ENCODE data around the gene EIF3L. TPM values are rescaled to one million over a fixed set of nuclear protein-coding genes. Genes with fewer than 3 reads are reported as not detected.
A peak's percentile ranks its signal among the peaks of the same experiment; 100 is the strongest.

EIF3L gene
- total and polyA plus RNA-seq, 2 of the 8 experiments (the other 6 are each of a cell fraction or from before 2014, with no cell fraction given): 639 to 886 TPM

DNA sequence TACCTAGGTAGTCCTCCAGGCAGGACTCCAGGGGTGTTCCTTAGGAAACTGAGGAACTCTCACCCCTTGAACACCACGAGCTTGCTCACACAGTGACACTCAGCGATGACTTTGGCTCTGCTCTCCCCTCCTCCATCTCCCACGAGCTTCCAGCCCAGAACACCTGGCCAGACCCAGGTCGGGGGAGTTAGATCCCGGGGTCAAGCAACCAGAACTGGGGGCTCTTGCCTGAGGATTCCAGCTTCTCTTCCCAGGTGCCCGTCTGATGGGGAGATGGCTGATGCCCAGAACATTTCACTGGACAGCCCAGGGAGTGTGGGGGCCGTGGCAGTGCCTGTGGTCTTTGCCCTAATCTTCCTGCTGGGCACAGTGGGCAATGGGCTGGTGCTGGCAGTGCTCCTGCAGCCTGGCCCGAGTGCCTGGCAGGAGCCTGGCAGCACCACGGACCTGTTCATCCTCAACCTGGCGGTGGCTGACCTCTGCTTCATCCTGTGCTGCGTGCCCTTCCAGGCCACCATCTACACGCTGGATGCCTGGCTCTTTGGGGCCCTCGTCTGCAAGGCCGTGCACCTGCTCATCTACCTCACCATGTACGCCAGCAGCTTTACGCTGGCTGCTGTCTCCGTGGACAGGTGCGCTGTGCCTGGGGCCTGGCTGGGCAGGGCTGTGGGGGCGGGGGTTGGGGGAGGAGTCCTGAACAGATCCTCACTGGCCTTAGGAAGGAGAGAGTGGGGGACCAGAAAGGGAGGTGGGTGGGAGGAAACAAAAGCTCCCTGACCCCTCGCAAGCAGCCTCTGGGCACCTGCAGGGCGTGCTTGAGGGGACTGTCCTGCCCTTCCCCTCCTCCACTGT is 25.9 kb upstream of the EIF3L start, which contains the start of gene GALR3:
GALR3 (plus strand) TSS at position 249 of the 852 bp plus-strand sequence; CDS start at position 274, 25 bp downstream.
- Histone ChIP-seq H2BK5ac (ENCODE audit: low read depth, low read length) (peak within 1 kb of the TSS; percentile 61; the same call in 1 of the 2 replicates), H3K27ac (ENCODE audit: low read depth, low read length) (no peak within 1 kb of the TSS), H4K5ac (ENCODE audit: insufficient read length, low read depth, low read length) (peak within 1 kb of the TSS; percentile 33), H2AFZ (ENCODE audit: low read length) (0 out of 2 replicates have a peak within 1 kb of the TSS, but pooled peaks have one; percentile 17), H3K18ac (ENCODE audit: extremely low read depth, low read length) (peak within 1 kb of the TSS; percentile 62), H3K9ac (replicated peaks in 1 of 4; ENCODE audit: extremely low read depth in 1 of 4, low read depth in 3 of 4, low read length in 3 of 4) (no peak within 1 kb of the TSS; a peak in 1 of 7 replicates), H3K4ac (replicated peaks; ENCODE audit: insufficient read length, low read depth, low read length) (peak within 1 kb of the TSS; percentile 99), H3K36me3 (ENCODE audit: control insufficient read depth in 2 of 4, insufficient read depth in 4 of 4, low read length in 3 of 4) (no peaks in the 10 kb centered on the region), H3K23me2 (ENCODE audit: low read depth, low read length) (peaks cover 17% of the 10 kb centered on the region), H2BK120ac (replicated peaks; ENCODE audit: low read depth, low read length) (no peak within 1 kb of the TSS), H3K27me3 (replicated peaks in 1 of 4; ENCODE audit: control insufficient read depth in 3 of 4, extremely low read depth in 1 of 4, insufficient read depth in 3 of 4, low read length in 3 of 4) (peaks cover 8 to 44% (median 41%) of the 10 kb centered on the region in 4 experiments), H2BK20ac (ENCODE audit: low read length) (peak within 1 kb of the TSS; percentile 86; the same call in 1 of the 2 replicates), H3K79me2 (ENCODE audit: control insufficient read depth in 1 of 2, insufficient read depth in 2 of 2, low read length in 2 of 2) (no peaks in the 10 kb centered on the region), H3K79me1 (ENCODE audit: low read depth, low read length) (no peaks in the 10 kb centered on the region), H2BK12ac (ENCODE audit: low read depth, low read length) (peak within 1 kb of the TSS; percentile 97; the same call in 1 of the 2 replicates), H3K56ac (replicated peaks; ENCODE audit: insufficient read length, low read depth, low read length) (no peak within 1 kb of the TSS), H2AK5ac (ENCODE audit: low read depth, low read length) (peak within 1 kb of the TSS; percentile 68; the same call in 1 of the 2 replicates), H3K4me1 (replicated peaks in 1 of 4; ENCODE audit: control insufficient read depth in 3 of 4, insufficient read depth in 4 of 4, low read length in 3 of 4) (peaks cover 5 to 35% (median 23%) of the 10 kb centered on the region in 4 experiments), H3K9me3 (ENCODE audit: insufficient read depth in 2 of 2, low read depth in 1 of 2, low read length in 1 of 2) (no peaks in the 10 kb centered on the region), H4K8ac (ENCODE audit: extremely low read depth, insufficient read depth, low read length) (peak within 1 kb of the TSS; percentile 62), H3K23ac (ENCODE audit: insufficient read length) (no peak within 1 kb of the TSS), H3K4me3 (ENCODE audit: extremely low read depth in 1 of 4, insufficient read depth in 2 of 4, low read depth in 3 of 4, low read length in 4 of 4) (peak within 1 kb of the TSS in 1 of 4 experiments; percentile 57; a peak in 3 of 8 replicates), H4K91ac (replicated peaks; ENCODE audit: insufficient read length, low read length) (peak within 1 kb of the TSS; percentile 22), H3K4me2 (ENCODE audit: insufficient read depth in 1 of 2, low read depth in 2 of 2, low read length in 2 of 2) (peak within 1 kb of the TSS; percentile 51 to 75), H4K20me1 (replicated peaks in 1 of 2; ENCODE audit: control insufficient read depth in 1 of 2, insufficient read depth in 2 of 2, low read length in 2 of 2) (no peaks in the 10 kb centered on the region), H3K14ac (ENCODE audit: insufficient read length) (no peak within 1 kb of the TSS), H2BK15ac (ENCODE audit: low read length) (peak within 1 kb of the TSS; percentile 92)
- FAIRE-seq (no peak), DNase-seq (ENCODE audit: low read depth in 1 of 2, low spot score in 2 of 2) (peak in 1 of 2 experiments; percentile 48)
- 82% methylated on average over 19 of the region's 21 CpGs; no CpG with 5 or more reads in 1 of the 2 experiments for WGBS, 2 experiments (ENCODE audit: extremely low coverage in 1 of 2, insufficient coverage in 1 of 2, insufficient read length in 1 of 2, insufficient replicate concordance in 2 of 2, low coverage in 1 of 2, low lambda C conversion rate in 2 of 2, missing lambda C conversion rate in 1 of 2)
- ChIA-PET CTCF (ENCODE audit: partially characterized antibody) (interaction anchor here (0.7 to 3.4 kb wide), 15 partner anchors 9 to 253 kb away, joined by 3 to 17 read pairs (median 3); partner anchors contain the start of genes C22orf23 and POLR2F), POLR2A (ENCODE audit: partially characterized antibody) (interaction anchor here (0.8 to 5.4 kb wide), 16 partner anchors 11 to 131 kb away, joined by 3 to 65 read pairs (median 6); partner anchors contain the start of genes ANKRD54, C22orf23, EIF3L and GCAT)
- TF ChIP-seq RAD21 (IDR thresholded peaks at IDR 0.05 in 1 of 2, conservative IDR thresholded peaks at IDR 0.05 in 1 of 2; ENCODE audit: low read depth in 2 of 2, low read length in 2 of 2): no peak
- no peak for TF ChIP-seq SP1 (IDR thresholded peaks at IDR 0.05; ENCODE audit: low read depth, low read length)
- TF ChIP-seq SIRT6 (IDR thresholded peaks at IDR 0.05; ENCODE audit: low read length): no peak
- TF ChIP-seq, protein P1, sequence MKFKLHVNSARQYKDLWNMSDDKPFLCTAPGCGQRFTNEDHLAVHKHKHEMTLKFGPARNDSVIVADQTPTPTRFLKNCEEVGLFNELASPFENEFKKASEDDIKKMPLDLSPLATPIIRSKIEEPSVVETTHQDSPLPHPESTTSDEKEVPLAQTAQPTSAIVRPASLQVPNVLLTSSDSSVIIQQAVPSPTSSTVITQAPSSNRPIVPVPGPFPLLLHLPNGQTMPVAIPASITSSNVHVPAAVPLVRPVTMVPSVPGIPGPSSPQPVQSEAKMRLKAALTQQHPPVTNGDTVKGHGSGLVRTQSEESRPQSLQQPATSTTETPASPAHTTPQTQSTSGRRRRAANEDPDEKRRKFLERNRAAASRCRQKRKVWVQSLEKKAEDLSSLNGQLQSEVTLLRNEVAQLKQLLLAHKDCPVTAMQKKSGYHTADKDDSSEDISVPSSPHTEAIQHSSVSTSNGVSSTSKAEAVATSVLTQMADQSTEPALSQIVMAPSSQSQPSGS (IDR thresholded peaks at IDR 0.05; ENCODE audit: low read length): no peak
- TF ChIP-seq FOSL1 (IDR thresholded peaks at IDR 0.05; ENCODE audit: insufficient read depth, low read depth, low read length): no peak
- TF ChIP-seq, protein P2, sequence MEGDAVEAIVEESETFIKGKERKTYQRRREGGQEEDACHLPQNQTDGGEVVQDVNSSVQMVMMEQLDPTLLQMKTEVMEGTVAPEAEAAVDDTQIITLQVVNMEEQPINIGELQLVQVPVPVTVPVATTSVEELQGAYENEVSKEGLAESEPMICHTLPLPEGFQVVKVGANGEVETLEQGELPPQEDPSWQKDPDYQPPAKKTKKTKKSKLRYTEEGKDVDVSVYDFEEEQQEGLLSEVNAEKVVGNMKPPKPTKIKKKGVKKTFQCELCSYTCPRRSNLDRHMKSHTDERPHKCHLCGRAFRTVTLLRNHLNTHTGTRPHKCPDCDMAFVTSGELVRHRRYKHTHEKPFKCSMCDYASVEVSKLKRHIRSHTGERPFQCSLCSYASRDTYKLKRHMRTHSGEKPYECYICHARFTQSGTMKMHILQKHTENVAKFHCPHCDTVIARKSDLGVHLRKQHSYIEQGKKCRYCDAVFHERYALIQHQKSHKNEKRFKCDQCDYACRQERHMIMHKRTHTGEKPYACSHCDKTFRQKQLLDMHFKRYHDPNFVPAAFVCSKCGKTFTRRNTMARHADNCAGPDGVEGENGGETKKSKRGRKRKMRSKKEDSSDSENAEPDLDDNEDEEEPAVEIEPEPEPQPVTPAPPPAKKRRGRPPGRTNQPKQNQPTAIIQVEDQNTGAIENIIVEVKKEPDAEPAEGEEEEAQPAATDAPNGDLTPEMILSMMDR (IDR thresholded peaks at IDR 0.05; ENCODE audit: control extremely low read depth in 1 of 3, insufficient read depth in 1 of 3, low read depth in 1 of 3, low read length in 3 of 3): no peak
